Stimulated activated CD4-positive, alpha-beta T cell treated with anti-CD3 and anti-CD28 coated beads, Interleukin-4, amount 100 ng/mL, for 4 hours (primary cell): Measurements from ENCODE around the gene KRT15.
"Not testable (repeated sequence)": the region's sequence is repeated elsewhere in the genome, so short reads cannot be mapped to it uniquely, and the experiment has no call there.

ENCODE experiments used
- DNase-seq, 2 experiments: peaks; one replicate each; pipeline ENCODE4 v3.0.0-alpha.2; 2020

Gene KRT15

GRCh38 chr17:41542786-41543185, 24.1 kb upstream of the KRT15 start:
- not testable (repeated sequence) for DNase-seq

GRCh38 chr17:41542357-41542756, 23.7 kb upstream of the KRT15 start:
- DNase-seq = no peak

- DNase-seq = no peak
Observed at GRCh38 chr17:41540921-41541625, 22.4 kb upstream of the KRT15 start.

- no peak for DNase-seq
Observed at GRCh38 chr17:41539979-41540701, 21.4 kb upstream of the KRT15 start.

GRCh38 chr17:41539071-41539492, 20.4 kb upstream of the KRT15 start:
- no peak for DNase-seq

- no peak for DNase-seq
Observed at GRCh38 chr17:41538565-41538991, 19.9 kb upstream of the KRT15 start.

GRCh38 chr17:41537990-41538389, 19.3 kb upstream of the KRT15 start:
- no peak for DNase-seq

- DNase-seq = no peak
Observed at GRCh38 chr17:41537614-41537954, 18.9 kb upstream of the KRT15 start.

- DNase-seq = no peak
Observed at GRCh38 chr17:41536741-41537613, 18.3 kb upstream of the KRT15 start.

GRCh38 chr17:41535764-41536481, 17.2 kb upstream of the KRT15 start:
- DNase-seq = no peak

- DNase-seq = no peak
Observed at GRCh38 chr17:41534899-41535546, 16.3 kb upstream of the KRT15 start.

- DNase-seq = no peak
Observed at GRCh38 chr17:41533613-41534012, 14.9 kb upstream of the KRT15 start.

- no peak for DNase-seq
Observed at GRCh38 chr17:41532947-41533570, 14.4 kb upstream of the KRT15 start.

- DNase-seq = no peak
Observed at GRCh38 chr17:41531993-41532392, 13.3 kb upstream of the KRT15 start.

GRCh38 chr17:41530062-41531048, 11.7 kb upstream of the KRT15 start:
- no peak for DNase-seq

- DNase-seq = no peak
Observed at GRCh38 chr17:41529491-41529915, 10.8 kb upstream of the KRT15 start.

- no peak for DNase-seq
Observed at GRCh38 chr17:41528959-41529353, 10.3 kb upstream of the KRT15 start.

- no peak for DNase-seq
Observed at GRCh38 chr17:41527063-41528023, 8.7 kb upstream of the KRT15 start.

- no peak for DNase-seq
Observed at GRCh38 chr17:41524261-41524660, 5.6 kb upstream of the KRT15 start.
